ENCODE measurements around the gene ROGDI.

Gene ROGDI

DNA sequence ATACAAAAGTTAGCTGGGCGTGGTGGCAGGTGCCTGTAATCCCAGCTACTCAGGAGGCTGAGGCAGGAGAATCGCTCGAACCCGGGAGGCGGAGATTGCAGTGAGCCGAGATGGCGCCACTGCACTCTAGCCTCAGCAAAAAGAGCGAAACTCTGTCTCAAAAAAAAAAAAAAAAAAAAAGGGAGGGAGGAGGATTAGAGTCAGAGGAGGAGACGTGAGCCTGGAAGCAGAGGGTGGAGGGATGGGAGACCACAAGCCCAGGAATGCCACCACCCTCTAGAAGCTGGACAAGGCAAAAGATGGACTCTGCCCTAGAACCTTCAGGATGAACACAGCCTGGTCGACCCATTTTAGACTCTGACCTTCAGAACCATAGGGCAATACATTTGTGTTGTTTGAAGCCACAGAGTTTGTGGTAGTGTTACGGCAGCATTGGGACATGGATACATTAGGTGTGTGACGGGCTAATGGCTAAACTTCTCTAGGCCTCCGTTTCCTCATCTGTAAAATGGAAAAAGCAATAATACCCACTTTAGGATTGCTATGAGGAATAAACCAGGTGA, 9.4 kb downstream of the ROGDI start:
- H3K4me3 ChIP-seq (ENCODE audit: low read depth, low read length) = no peak overlapping the region
- DNase-seq (ENCODE audit: low read depth) = no peak
- TF ChIP-seq, protein P1, sequence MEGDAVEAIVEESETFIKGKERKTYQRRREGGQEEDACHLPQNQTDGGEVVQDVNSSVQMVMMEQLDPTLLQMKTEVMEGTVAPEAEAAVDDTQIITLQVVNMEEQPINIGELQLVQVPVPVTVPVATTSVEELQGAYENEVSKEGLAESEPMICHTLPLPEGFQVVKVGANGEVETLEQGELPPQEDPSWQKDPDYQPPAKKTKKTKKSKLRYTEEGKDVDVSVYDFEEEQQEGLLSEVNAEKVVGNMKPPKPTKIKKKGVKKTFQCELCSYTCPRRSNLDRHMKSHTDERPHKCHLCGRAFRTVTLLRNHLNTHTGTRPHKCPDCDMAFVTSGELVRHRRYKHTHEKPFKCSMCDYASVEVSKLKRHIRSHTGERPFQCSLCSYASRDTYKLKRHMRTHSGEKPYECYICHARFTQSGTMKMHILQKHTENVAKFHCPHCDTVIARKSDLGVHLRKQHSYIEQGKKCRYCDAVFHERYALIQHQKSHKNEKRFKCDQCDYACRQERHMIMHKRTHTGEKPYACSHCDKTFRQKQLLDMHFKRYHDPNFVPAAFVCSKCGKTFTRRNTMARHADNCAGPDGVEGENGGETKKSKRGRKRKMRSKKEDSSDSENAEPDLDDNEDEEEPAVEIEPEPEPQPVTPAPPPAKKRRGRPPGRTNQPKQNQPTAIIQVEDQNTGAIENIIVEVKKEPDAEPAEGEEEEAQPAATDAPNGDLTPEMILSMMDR (IDR thresholded peaks at IDR 0.05; ENCODE audit: insufficient read depth, low read depth, low read length, missing control alignments) = no peak

GRCh38 chr16:4790871-4791270, 11.6 kb downstream of the ROGDI start:
- H3K4me3 ChIP-seq (ENCODE audit: low read depth, low read length) = no peak overlapping the region
- no peak for DNase-seq (ENCODE audit: low read depth)

DNA sequence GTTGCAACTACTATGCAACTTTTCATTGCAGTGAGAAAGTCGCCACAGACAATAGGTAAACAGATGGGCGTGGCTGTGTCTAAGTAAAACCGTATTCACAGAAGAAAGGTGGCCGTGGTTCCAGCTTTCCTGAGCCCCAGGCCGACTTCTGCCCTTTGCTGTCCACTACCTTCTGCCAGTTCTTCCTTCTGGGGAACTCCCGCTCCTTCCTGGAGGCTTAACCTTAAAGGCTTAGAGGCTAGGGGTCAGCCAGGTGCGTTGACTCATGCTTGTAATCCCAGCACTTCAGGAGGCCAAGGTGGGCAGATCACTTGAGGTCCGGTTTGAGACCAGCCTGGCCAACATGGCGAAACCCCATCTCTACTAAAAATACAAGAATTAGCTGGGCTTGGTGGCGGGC, 12.2 kb downstream of the ROGDI start:
- no peak overlapping the region for H3K4me3 ChIP-seq (ENCODE audit: low read depth, low read length)
- DNase-seq (ENCODE audit: low read depth) = no peak
- TF ChIP-seq, protein P1 (IDR thresholded peaks at IDR 0.05; ENCODE audit: insufficient read depth, low read depth, low read length, missing control alignments) = no peak

More at GRCh38 chr16:4790871-4791270, 11.6 kb downstream of the ROGDI start:
- TF ChIP-seq, protein P1 (IDR thresholded peaks at IDR 0.05; ENCODE audit: insufficient read depth, low read depth, low read length, missing control alignments) = no peak

GRCh38 chr16:4788910-4789309, 13.5 kb downstream of the ROGDI start:
- H3K4me3 ChIP-seq (ENCODE audit: low read depth, low read length) = no peak overlapping the region
- DNase-seq (ENCODE audit: low read depth) = no peak
- TF ChIP-seq, protein P1 (IDR thresholded peaks at IDR 0.05; ENCODE audit: insufficient read depth, low read depth, low read length, missing control alignments) = no peak

DNA sequence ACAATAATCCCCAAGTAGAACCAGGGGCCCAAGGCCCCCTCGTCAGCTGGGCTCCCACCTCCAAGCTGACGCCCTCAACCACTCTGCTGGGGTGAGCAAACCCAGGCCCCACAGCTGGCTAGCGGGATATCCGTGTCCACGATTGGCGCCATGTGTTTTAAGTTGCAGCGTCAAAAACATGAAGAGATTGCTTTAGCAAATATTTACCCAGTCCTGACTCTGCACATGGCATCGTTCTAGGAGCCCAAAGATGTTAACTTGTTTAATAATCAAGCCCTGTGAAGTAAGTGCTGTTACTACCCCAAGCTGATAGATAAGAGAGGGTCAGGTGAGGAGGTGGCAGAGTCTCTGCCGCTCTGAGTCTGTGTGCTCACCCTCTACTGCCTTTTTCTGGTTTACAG, 13.9 kb downstream of the ROGDI start:
- no peak overlapping the region for H3K4me3 ChIP-seq (ENCODE audit: low read depth, low read length)
- TF ChIP-seq, protein P1 (IDR thresholded peaks at IDR 0.05; ENCODE audit: insufficient read depth, low read depth, low read length, missing control alignments) = no peak
- DNase-seq (ENCODE audit: low read depth) = no peak

GRCh38 chr16:4787627-4788482, 14.6 kb downstream of the ROGDI start, which contains the start of gene SEPTIN12:
TSS of gene SEPTIN12 (minus strand) at chr16:4788345. CDS start at chr16:4787645, 700 bp downstream.
- TF ChIP-seq, protein P1 (IDR thresholded peaks at IDR 0.05; ENCODE audit: insufficient read depth, low read depth, low read length, missing control alignments) = no peak
- H3K4me3 ChIP-seq (ENCODE audit: low read depth, low read length) = no peak within 1 kb of the TSS
- no peak for DNase-seq (ENCODE audit: low read depth)
